ENCODE measurements around the gene SAV1. TPM values are rescaled to one million over a fixed set of nuclear protein-coding genes. Genes with fewer than 3 reads are reported as not detected.

Gene SAV1
- polyA plus RNA-seq, 1 of the 3 experiments (the other 2 are of a cell fraction): 8.9 TPM

GRCh38 chr14:50676814-50677516, 8.9 kb upstream of the SAV1 start:
- ChIA-PET CTCF (no interaction called here), POLR2A (interaction anchor here (1.7 kb wide), 1 partner anchor 9 kb away, joined by 6 read pairs; the partner anchor contains the start of gene SAV1)
- H4K20me1 ChIP-seq (ENCODE audit: insufficient read depth): no peaks in the 10 kb centered on the region
- H3K79me2 ChIP-seq (ENCODE audit: insufficient read depth): no peaks in the 10 kb centered on the region
- H3K36me3 ChIP-seq (replicated peaks in 1 of 2; ENCODE audit: control insufficient read depth in 1 of 2, insufficient read depth in 2 of 2, low read length in 1 of 2): no peaks in the 10 kb centered on the region
- H3K27me3 ChIP-seq (ENCODE audit: insufficient read depth): no peaks in the 10 kb centered on the region
- peak overlapping the region; percentile 73 to 84 for H3K27ac ChIP-seq (ENCODE audit: low read depth in 2 of 2, low read length in 1 of 2)
- 87% methylated on average over 7 of the region's 7 CpGs for WGBS (ENCODE audit: low lambda C conversion rate)
- H3K4me1 ChIP-seq (ENCODE audit: control insufficient read depth in 1 of 2, insufficient read depth in 2 of 2, low read depth in 1 of 2, low read length in 1 of 2): peaks cover 0 to 15% of the 10 kb centered on the region in 2 experiments; a peak in 3 of 4 replicates
- H3K4me2 ChIP-seq: peak overlapping the region; percentile 74
- peak overlapping the region; percentile 46; the same call in 1 of the 2 replicates for H3K9ac ChIP-seq
- DNase-seq: no peak
- no peaks in the 10 kb centered on the region; the same call in 1 of the 2 replicates for H3K9me3 ChIP-seq
- H2AFZ ChIP-seq (ENCODE audit: low read depth): peak overlapping the region; percentile 85; the same call in 1 of the 2 replicates
- no peak for TF ChIP-seq FOXM1 (IDR thresholded peaks at IDR 0.05; ENCODE audit: low read depth)
- TF ChIP-seq PBX3 (IDR thresholded peaks at IDR 0.05): no peak
- TF ChIP-seq FOSL2 (IDR thresholded peaks at IDR 0.05; ENCODE audit: borderline replicate concordance, low read depth): no peak
- TF ChIP-seq GABPA (IDR thresholded peaks at IDR 0.05; ENCODE audit: low read depth): no peak
- TF ChIP-seq SIN3A (IDR thresholded peaks at IDR 0.05; ENCODE audit: borderline replicate concordance, low read depth, low read length): no peak
- no peak for TF ChIP-seq ZBTB33 (IDR thresholded peaks at IDR 0.05; ENCODE audit: borderline replicate concordance, low read depth)
- TF ChIP-seq NRF1 (IDR thresholded peaks at IDR 0.05; ENCODE audit: low read depth, low read length): no peak
- TF ChIP-seq MEF2A (IDR thresholded peaks at IDR 0.05; ENCODE audit: borderline replicate concordance, low read depth): no peak
- no peak for TF ChIP-seq USF1 (IDR thresholded peaks at IDR 0.05; ENCODE audit: borderline replicate concordance, low read depth)
- H3K4me3 ChIP-seq (ENCODE audit: low read depth in 2 of 2, low read length in 1 of 2): no peak overlapping the region
- peaks cover 24% of the 10 kb centered on the region for H3F3A ChIP-seq (replicated peaks; ENCODE audit: insufficient read depth)
- H3K9me2 ChIP-seq: no peaks in the 10 kb centered on the region

GRCh38 chr14:50675597-50675996, 7.5 kb upstream of the SAV1 start:
- H3K9ac ChIP-seq: no peak overlapping the region
- POLR2A ChIA-PET: no interaction called here

More at GRCh38 chr14:50675597-50675996, 7.5 kb upstream of the SAV1 start:
- H3K9me2 ChIP-seq: no peaks in the 10 kb centered on the region
- peaks cover 24% of the 10 kb centered on the region for H3F3A ChIP-seq (replicated peaks; ENCODE audit: insufficient read depth)
- H3K27ac ChIP-seq (ENCODE audit: low read depth in 2 of 2, low read length in 1 of 2): no peak overlapping the region; a peak in 1 of 4 replicates
- no peaks in the 10 kb centered on the region for H4K20me1 ChIP-seq (ENCODE audit: insufficient read depth)
- CTCF ChIA-PET: no interaction called here
- H3K4me1 ChIP-seq (ENCODE audit: control insufficient read depth in 1 of 2, insufficient read depth in 2 of 2, low read depth in 1 of 2, low read length in 1 of 2): peaks cover 0 to 15% of the 10 kb centered on the region in 2 experiments; a peak in 3 of 4 replicates
- no peaks in the 10 kb centered on the region for H3K27me3 ChIP-seq (ENCODE audit: insufficient read depth)
- TF ChIP-seq FOXM1 (IDR thresholded peaks at IDR 0.05; ENCODE audit: low read depth) (no peak), YY1 (IDR thresholded peaks at IDR 0.05; ENCODE audit: low read depth) (no peak), TCF12 (IDR thresholded peaks at IDR 0.05) (peak; percentile 48; the same call in 1 of the 2 replicates), CHD2 (IDR thresholded peaks at IDR 0.05; ENCODE audit: low read length, partially characterized antibody) (no peak), JUND (IDR thresholded peaks at IDR 0.05) (peak; percentile 6; the same call in 1 of the 2 replicates), POLR2AphosphoS5 (IDR thresholded peaks at IDR 0.05; ENCODE audit: low read depth, low read length) (no peak), EP300 (IDR thresholded peaks at IDR 0.05; ENCODE audit: borderline replicate concordance in 1 of 2, low read depth in 1 of 2, low read length in 1 of 2) (0 out of 4 replicates have a peak, but pooled peaks of 1 of the 2 experiments have one; percentile 12), RCOR1 (IDR thresholded peaks at IDR 0.05; ENCODE audit: low read length) (no peak), RXRA (IDR thresholded peaks at IDR 0.05; ENCODE audit: borderline replicate concordance, low read depth) (peak; percentile 86), TEAD4 (IDR thresholded peaks at IDR 0.05; ENCODE audit: borderline replicate concordance, insufficient read depth) (peak; percentile 53; the same call in 1 of the 2 replicates)
- no peaks in the 10 kb centered on the region; the same call in 1 of the 2 replicates for H3K9me3 ChIP-seq
- no peak overlapping the region; the same call in 1 of the 2 replicates for H3K4me2 ChIP-seq
- H3K79me2 ChIP-seq (ENCODE audit: insufficient read depth): no peaks in the 10 kb centered on the region
- no peak for DNase-seq
- no peaks in the 10 kb centered on the region for H3K36me3 ChIP-seq (replicated peaks in 1 of 2; ENCODE audit: control insufficient read depth in 1 of 2, insufficient read depth in 2 of 2, low read length in 1 of 2)
- 59% methylated on average over 2 of the region's 2 CpGs for WGBS (ENCODE audit: low lambda C conversion rate)
- no peak overlapping the region; the same call in 1 of the 2 replicates for H2AFZ ChIP-seq (ENCODE audit: low read depth)
- no peak overlapping the region for H3K4me3 ChIP-seq (ENCODE audit: low read depth in 2 of 2, low read length in 1 of 2)

Measured in SK-N-SH (cell line).